Erythroblast (primary cell): ENCODE data around the gene ECI1.
A peak's percentile ranks its signal among the peaks of the same experiment; 100 is the strongest.

ENCODE experiments used
- GATA1 ChIP-seq: IDR thresholded peaks from 2 replicates; pipeline ENCODE4 v1.6.1; 2011; ENCODE audit warnings: low read depth, mild to moderate bottlenecking, control low read depth, low read length, moderate library complexity
- POLR2A ChIP-seq: IDR thresholded peaks from 2 replicates; pipeline ENCODE4 v1.6.1; 2011; ENCODE audit warnings: mild to moderate bottlenecking, low read length

DNA sequence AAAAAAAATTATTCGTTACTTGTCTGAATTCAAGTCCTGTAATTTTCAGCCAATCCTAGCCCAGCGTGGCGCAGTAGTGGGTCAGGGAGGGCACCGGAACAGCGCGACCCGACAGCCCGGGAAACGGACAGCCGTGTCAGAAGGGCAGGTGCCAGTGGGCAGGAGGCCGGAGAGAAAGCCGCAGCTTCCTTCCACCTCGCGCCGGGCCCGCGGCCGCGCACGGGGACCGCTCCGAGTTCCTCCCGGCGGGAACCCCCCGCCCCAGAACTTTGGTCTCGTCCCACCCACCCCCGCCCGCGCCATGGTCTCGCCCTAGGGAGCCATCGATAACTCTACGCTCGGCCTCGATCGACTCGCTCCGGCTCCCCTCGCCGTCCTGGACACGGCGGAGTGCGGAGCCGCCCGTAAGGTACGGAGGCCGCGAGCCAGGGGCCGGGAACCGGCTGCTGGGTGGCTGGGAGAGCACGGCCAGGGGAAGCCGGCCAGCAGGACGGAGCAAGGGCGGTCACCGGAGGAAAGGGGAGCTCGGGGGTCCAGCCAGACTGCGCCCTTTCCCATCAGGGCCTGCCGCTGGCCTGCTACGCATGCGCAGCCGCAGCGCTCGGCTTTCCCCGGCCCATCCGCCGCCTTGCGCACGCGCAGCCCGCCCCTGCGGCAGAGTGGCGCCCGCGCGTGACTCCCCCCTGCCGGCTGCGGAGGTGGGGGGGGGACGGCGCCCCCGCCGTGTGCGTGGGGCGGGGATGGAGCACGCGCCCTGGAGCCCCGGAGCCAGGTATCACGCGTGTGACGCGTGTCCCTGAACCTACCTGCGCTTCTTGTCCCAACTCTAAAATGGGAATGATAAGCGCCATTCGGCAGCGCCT lies 46.1 kb downstream of the ECI1 start, which contains the start of gene MLST8:
- TF ChIP-seq POLR2A, result peak; percentile 87
- TF ChIP-seq GATA1, result no peak
